MM.1S (cell line): ENCODE data around the gene ATP9A.

Source experiments
- DNase-seq: peaks from one replicate; pipeline ENCODE4 v3.0.0-alpha.2; 2015
- H2AFZ ChIP-seq: fragments of 300-600 bp; sonication (generic); 2 replicates; pipeline ENCODE4 v1.6.0; 2016; ENCODE audit warnings: antibody characterized with exemption, low read length
- H3F3A ChIP-seq: fragments of 300-600 bp; sonication (generic); 2 replicates; pipeline ENCODE4 v1.6.1; 2016; ENCODE audit warnings: mild to moderate bottlenecking, antibody characterized with exemption, low read length, moderate library complexity, mixed read lengths; ENCODE audit not compliant: insufficient read depth
- H3K27ac ChIP-seq: fragments of 300-600 bp; sonication (generic); 2 replicates; pipeline ENCODE4 v1.5.1; 2016; ENCODE audit warnings: mild to moderate bottlenecking, low read length
- H3K27me3 ChIP-seq: fragments of 300-600 bp; sonication (generic); replicated peaks from 2 replicates; pipeline ENCODE4 v1.6.0; 2016; ENCODE audit warnings: low read length; ENCODE audit not compliant: insufficient read depth
- H3K36me3 ChIP-seq: fragments of 300-600 bp; sonication (generic); replicated peaks from 2 replicates; pipeline ENCODE4 v1.6.1; 2016; ENCODE audit warnings: mild to moderate bottlenecking, low read length, mixed read lengths; ENCODE audit not compliant: insufficient read depth
- H3K4me1 ChIP-seq: fragments of 300-600 bp; sonication (generic); 2 replicates; pipeline ENCODE4 v1.6.1; 2016; ENCODE audit warnings: low read length, mixed read lengths
- H3K4me2 ChIP-seq: fragments of 300-600 bp; sonication (generic); 2 replicates; pipeline ENCODE4 v1.6.0; 2016; ENCODE audit warnings: low read depth, low read length
- H3K4me3 ChIP-seq: fragments of 300-600 bp; sonication (generic); 2 replicates; pipeline ENCODE4 v1.5.1; 2016; ENCODE audit warnings: low read length, mixed read lengths
- H3K79me2 ChIP-seq: fragments of 300-600 bp; sonication (generic); 2 replicates; pipeline ENCODE4 v1.6.1; 2016; ENCODE audit warnings: mixed run types, low read length, mixed read lengths
- H3K9ac ChIP-seq: fragments of 300-600 bp; sonication (generic); 2 replicates; pipeline ENCODE4 v1.6.1; 2016; ENCODE audit warnings: low read length, mixed read lengths
- H3K9me2 ChIP-seq: fragments of 300-600 bp; sonication (generic); replicated peaks from 2 replicates; pipeline ENCODE4 v1.6.1; 2016; ENCODE audit warnings: mild to moderate bottlenecking, low read length, mixed read lengths; ENCODE audit not compliant: insufficient read depth
- H3K9me3 ChIP-seq: fragments of 300-600 bp; sonication (generic); replicated peaks from 2 replicates; pipeline ENCODE4 v1.6.1; 2016; ENCODE audit warnings: mild to moderate bottlenecking, low read length, mixed read lengths; ENCODE audit not compliant: insufficient read depth
- H4K20me1 ChIP-seq: fragments of 300-600 bp; sonication (generic); 2 replicates; pipeline ENCODE4 v1.6.1; 2016; ENCODE audit warnings: mild to moderate bottlenecking, low read length, moderate library complexity, mixed read lengths; ENCODE audit not compliant: insufficient read depth
- EZH2 ChIP-seq: fragments of 300-600 bp; sonication (generic); optimal IDR thresholded peaks from 2 replicates; pipeline ENCODE3; 2017; ENCODE audit warnings: low read depth, mild to moderate bottlenecking, antibody characterized with exemption, low read length, mixed read lengths
- EZH2phosphoT487 ChIP-seq: fragments of 300-600 bp; sonication (generic); IDR thresholded peaks from 2 replicates; pipeline ENCODE4 v1.6.1; 2018; ENCODE audit warnings: antibody characterized with exemption, low read length
- TF ChIP-seq, protein P1 (sequence below): fragments of 300-600 bp; sonication (generic); IDR thresholded peaks from 2 replicates; pipeline ENCODE4 v1.5.1; 2016; ENCODE audit warnings: antibody characterized with exemption, low read length, mixed read lengths

Gene ATP9A

DNA sequence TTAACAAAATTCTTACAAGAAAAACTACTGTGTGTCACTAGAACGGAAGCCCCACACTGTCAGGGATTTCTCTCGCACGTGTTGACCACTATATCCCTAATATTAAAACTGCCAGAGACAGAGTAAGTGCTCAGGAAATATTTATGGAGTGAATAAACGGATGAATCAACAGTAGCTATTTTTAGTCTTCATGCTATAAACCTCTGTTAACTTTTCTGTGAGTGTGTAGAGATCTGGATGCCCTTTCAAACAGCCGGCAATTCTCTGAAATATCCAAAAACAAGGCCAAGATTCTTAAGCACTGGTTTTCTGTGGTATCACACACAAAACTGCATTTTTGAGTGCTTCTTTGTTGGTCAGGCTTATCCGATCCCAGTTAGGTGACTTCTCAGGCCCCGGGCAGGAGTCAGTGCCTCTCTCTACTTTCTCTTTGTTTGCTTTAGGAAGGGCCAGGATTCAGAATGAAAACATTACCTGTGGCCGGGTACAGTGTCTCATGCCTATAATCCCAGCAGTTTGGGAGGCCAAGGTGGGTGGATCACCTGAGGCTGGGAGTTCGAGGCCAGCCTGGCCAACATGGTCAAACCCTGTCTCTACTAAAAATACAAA, 15.7 kb downstream of the ATP9A start:
- H3K4me2 ChIP-seq = no peak overlapping the region
- no peak for TF ChIP-seq EZH2phosphoT487
- no peak for TF ChIP-seq EZH2
- TF ChIP-seq, protein P1, sequence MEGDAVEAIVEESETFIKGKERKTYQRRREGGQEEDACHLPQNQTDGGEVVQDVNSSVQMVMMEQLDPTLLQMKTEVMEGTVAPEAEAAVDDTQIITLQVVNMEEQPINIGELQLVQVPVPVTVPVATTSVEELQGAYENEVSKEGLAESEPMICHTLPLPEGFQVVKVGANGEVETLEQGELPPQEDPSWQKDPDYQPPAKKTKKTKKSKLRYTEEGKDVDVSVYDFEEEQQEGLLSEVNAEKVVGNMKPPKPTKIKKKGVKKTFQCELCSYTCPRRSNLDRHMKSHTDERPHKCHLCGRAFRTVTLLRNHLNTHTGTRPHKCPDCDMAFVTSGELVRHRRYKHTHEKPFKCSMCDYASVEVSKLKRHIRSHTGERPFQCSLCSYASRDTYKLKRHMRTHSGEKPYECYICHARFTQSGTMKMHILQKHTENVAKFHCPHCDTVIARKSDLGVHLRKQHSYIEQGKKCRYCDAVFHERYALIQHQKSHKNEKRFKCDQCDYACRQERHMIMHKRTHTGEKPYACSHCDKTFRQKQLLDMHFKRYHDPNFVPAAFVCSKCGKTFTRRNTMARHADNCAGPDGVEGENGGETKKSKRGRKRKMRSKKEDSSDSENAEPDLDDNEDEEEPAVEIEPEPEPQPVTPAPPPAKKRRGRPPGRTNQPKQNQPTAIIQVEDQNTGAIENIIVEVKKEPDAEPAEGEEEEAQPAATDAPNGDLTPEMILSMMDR = no peak
- DNase-seq = no peak
- H2AFZ ChIP-seq = no peak overlapping the region
- H3K9me2 ChIP-seq = no peaks in the 10 kb centered on the region
- H3K27me3 ChIP-seq = no peaks in the 10 kb centered on the region
- no peaks in the 10 kb centered on the region for H4K20me1 ChIP-seq
- H3K36me3 ChIP-seq = no peaks in the 10 kb centered on the region
- H3K27ac ChIP-seq = no peak overlapping the region
- no peak overlapping the region for H3K4me3 ChIP-seq
- H3K9me3 ChIP-seq = no peaks in the 10 kb centered on the region
- no peak overlapping the region for H3K9ac ChIP-seq
- H3K79me2 ChIP-seq = no peaks in the 10 kb centered on the region
- H3K4me1 ChIP-seq = peaks cover 9% of the 10 kb centered on the region
- peaks cover 5% of the 10 kb centered on the region; the same call in 1 of the 2 replicates for H3F3A ChIP-seq

DNA sequence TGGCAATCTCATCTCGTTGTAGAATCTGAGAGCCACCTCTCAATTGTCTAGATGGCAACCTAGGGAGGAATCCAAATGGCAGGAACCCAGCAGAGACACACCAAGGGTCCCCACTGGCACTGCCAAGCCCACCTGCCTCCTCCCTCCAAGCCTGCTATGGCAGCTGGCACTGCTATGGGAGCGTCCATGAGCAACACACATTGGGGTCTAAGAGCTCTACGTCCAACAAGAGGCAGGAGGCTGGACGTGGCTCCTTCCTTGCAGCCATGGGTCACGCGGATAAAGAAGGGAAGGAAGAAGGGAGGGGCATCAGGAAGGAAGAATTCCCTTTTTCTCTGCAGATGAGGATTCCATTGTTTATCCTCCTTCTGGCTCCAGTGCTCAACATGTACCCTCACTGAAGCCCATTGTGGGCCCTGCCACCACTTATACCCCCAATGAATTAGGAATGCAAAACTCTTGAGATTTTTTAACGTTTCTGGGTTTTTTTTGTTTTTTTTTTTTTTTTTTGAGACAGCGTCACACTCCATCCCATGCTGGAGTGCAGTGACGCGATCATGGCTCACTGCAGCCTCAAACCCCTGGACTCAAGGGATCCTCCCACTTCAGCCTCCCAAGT, 17.3 kb downstream of the ATP9A start:
- no peaks in the 10 kb centered on the region for H4K20me1 ChIP-seq
- no peak for TF ChIP-seq EZH2phosphoT487
- TF ChIP-seq, protein P1 = no peak
- no peak for TF ChIP-seq EZH2
- H3K4me1 ChIP-seq = no peaks in the 10 kb centered on the region
- H3K4me3 ChIP-seq = no peak overlapping the region
- H3K27ac ChIP-seq = no peak overlapping the region
- H3K4me2 ChIP-seq = no peak overlapping the region
- no peaks in the 10 kb centered on the region for H3F3A ChIP-seq
- H3K27me3 ChIP-seq = no peaks in the 10 kb centered on the region
- H3K36me3 ChIP-seq = no peaks in the 10 kb centered on the region
- H2AFZ ChIP-seq = no peak overlapping the region
- no peaks in the 10 kb centered on the region for H3K9me3 ChIP-seq
- H3K9me2 ChIP-seq = no peaks in the 10 kb centered on the region
- no peaks in the 10 kb centered on the region for H3K79me2 ChIP-seq
- DNase-seq = no peak
- H3K9ac ChIP-seq = no peak overlapping the region

DNA sequence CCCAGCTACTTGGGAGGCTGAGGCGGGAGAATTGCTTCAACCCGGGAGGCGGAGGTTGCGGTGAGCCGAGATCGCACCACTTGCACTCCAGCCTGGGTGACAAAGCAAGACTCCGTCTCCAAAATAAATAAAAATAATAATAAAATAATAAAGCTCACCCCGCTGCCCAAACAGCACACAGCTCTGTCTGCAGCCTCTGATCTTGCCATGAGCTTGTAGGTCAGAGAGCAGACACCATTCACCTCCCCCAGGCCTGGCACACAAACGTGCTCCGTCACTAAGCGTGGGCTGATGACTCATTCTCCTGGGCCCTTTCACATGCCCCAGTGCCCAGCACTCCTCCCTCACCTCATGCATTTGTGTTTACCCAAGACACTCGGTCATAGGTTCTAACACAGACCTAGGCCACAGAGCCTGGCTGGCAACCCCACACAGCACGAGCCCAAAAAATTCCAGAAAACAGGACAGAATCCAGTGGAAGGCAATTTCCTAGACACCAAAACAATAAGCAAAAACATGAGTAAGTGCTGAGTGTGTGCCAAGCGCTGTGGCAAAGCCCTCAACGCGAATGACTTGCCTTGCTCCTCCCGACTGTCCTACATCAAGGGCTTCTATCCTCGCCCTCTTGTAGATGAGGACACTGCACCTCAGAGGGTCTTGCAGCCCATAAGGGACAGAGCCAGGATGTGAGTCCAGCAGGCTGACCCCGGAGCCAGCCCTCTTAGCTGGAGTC, 18.0 kb downstream of the ATP9A start:
- Histone ChIP-seq H2AFZ (no peak overlapping the region), H3K79me2 (no peaks in the 10 kb centered on the region), H3K9me2 (no peaks in the 10 kb centered on the region), H4K20me1 (no peaks in the 10 kb centered on the region), H3F3A (no peaks in the 10 kb centered on the region), H3K27ac (no peak overlapping the region), H3K4me1 (no peaks in the 10 kb centered on the region), H3K4me3 (no peak overlapping the region), H3K4me2 (no peak overlapping the region), H3K9me3 (no peaks in the 10 kb centered on the region), H3K9ac (no peak overlapping the region), H3K27me3 (no peaks in the 10 kb centered on the region), H3K36me3 (no peaks in the 10 kb centered on the region)
- DNase-seq = no peak
- TF ChIP-seq EZH2 = no peak
- TF ChIP-seq, protein P1 = no peak
- no peak for TF ChIP-seq EZH2phosphoT487
